Ovary (tissue), 3 donors: Measurements from ENCODE around the gene KLF16.

Experiments used
- CTCF ChIP-seq, 3 donors: fragments of 450-650 bp in 2 of 3; fragments of 200-600 bp in 1 of 3; IDR thresholded peaks; one replicate each; pipeline versions ENCODE4 v1.5.1 to v1.8.0; 2016 to 2022; ENCODE audit warnings: antibody characterized with exemption in 3 of 3, mild to moderate bottlenecking in 1 of 3
- EP300 ChIP-seq: sonication (generic); formaldehyde crosslinking; IDR thresholded peaks from one replicate; pipeline ENCODE4 v1.6.1; 2017; ENCODE audit warnings: antibody characterized with exemption
- POLR2A ChIP-seq: fragments of 450-650 bp; IDR thresholded peaks from one replicate; pipeline ENCODE4 v1.6.1; 2017; ENCODE audit warnings: antibody characterized with exemption, mild to moderate bottlenecking, moderate library complexity
- donor health status: DM: no; HTN: no; CAD: no.

DNA sequence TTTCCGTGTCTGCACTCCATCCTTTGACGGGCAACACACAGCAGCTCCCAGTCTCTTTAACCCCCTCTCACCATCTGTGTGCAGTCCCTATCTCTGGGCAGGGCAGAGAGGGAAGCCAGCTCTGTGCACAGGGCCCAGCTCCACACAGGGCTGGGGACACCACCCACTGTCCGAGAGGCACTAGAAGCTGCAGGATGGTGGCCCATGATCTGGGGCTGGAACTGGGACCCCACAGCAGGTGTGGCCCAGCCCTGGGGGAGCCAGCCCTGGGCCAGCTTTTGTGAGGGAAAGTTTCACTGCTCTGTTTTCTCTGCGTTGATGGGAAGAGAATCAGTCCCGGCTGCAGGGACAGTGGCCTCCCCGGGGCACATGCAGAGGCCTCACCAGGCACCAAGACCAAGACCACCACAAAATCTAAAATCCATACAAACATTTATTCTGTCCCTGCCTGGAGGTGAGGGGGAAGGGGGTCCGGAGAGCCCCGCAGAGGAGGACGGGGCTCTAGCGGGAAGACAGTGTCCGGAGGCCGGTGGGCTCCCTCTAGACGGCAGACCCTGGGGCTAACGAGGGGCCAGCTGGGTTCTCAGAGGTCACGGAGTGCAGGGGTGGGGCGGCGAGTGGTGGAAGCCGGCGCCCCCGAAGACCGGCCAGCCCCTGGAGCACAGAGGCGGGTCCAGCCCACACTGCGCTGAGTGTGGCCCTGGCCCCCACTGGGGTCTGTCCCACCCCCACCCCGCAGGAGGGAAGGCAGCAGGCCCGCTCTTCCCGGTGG is 48.4 kb downstream of the KLF16 start:
- no peak for TF ChIP-seq CTCF (IDR thresholded peaks at IDR 0.05)
- no peak for TF ChIP-seq POLR2A
- no peak for TF ChIP-seq EP300
